ENCODE results near the gene PML. TPM values are rescaled to one million over a fixed set of nuclear protein-coding genes. Genes with fewer than 3 reads are reported as not detected.

The PML gene
- total RNA-seq, 4 donors from 2014 or later: 55.9 to 141 (median 76.5) TPM

GRCh38 chr15:74041777-74042435 lies 47.4 kb downstream of the PML start:
- WGBS, 2 donors: 94 to 95% methylated on average over 6 to 8 of the region's 8 CpGs
- H3K36me3 ChIP-seq: peaks cover 0 to 3% of the 10 kb centered on the region in 2 donors
- peaks cover 0 to 32% of the 10 kb centered on the region in 2 donors for H3K4me1 ChIP-seq

DNA sequence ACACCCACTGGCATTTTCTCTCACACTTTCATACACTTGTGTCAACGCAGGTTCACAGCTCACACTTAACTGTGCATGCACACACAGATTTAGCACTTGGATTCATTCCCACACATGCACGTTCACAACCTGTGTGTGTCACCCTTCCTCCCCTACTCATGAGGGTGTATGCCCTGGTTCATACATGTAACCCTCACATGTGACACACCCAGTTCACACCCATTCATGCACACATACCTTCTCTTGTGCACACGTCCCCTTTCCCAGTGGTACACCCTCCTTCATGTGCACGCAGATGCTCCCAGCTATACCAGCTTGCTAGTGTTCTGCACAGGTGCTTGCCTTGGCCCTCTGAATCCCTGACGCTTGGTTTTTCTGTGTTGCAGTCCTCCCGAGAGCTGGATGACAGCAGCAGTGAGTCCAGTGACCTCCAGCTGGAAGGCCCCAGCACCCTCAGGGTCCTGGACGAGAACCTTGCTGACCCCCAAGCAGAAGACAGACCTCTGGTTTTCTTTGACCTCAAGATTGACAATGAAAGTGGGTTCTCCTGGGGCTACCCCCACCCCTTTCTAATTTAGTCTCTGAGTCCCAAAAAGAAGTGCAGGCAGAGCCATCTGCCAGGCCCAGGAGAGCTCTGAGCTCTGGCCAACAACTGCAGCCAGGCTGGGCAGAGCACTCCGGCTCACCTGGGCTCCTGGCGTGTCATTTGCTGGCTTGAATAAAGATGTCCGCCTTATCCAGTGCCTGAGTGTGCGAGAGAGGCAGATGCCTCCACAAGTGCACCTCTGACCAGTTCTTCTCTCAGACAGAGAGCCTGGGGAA lies 48.3 kb downstream of the PML start:
- Histone ChIP-seq H3K27ac (no peak overlapping the region), H3K27me3 (no peaks in the 10 kb centered on the region), H3K36me3 (peaks cover 0 to 3% of the 10 kb centered on the region in 2 donors), H3K4me3 (replicated peaks in 1 of 3) (no peak overlapping the region), H3K4me1 (peaks cover under 1 to 30% of the 10 kb centered on the region in 2 donors), H3K9me3 (no peaks in the 10 kb centered on the region)
- intact Hi-C loops (cut with DNase I): no loop called here
- no peak for DNase-seq
- 92 to 94% methylated on average over 8 to 11 of the region's 11 CpGs for WGBS, 2 donors
- TF ChIP-seq CTCF (IDR thresholded peaks at IDR 0.05) (no peak), POLR2A (IDR thresholded peaks at IDR 0.05) (no peak)

More at GRCh38 chr15:74041777-74042435, 47.4 kb downstream of the PML start:
- intact Hi-C loops (cut with DNase I): no loop called here
- Histone ChIP-seq H3K4me3 (replicated peaks in 1 of 3) (no peak overlapping the region), H3K27me3 (no peaks in the 10 kb centered on the region), H3K9me3 (no peaks in the 10 kb centered on the region), H3K27ac (no peak overlapping the region)
- no peak for DNase-seq
- TF ChIP-seq POLR2A (IDR thresholded peaks at IDR 0.05) (no peak), CTCF (IDR thresholded peaks at IDR 0.05) (no peak)

DNA sequence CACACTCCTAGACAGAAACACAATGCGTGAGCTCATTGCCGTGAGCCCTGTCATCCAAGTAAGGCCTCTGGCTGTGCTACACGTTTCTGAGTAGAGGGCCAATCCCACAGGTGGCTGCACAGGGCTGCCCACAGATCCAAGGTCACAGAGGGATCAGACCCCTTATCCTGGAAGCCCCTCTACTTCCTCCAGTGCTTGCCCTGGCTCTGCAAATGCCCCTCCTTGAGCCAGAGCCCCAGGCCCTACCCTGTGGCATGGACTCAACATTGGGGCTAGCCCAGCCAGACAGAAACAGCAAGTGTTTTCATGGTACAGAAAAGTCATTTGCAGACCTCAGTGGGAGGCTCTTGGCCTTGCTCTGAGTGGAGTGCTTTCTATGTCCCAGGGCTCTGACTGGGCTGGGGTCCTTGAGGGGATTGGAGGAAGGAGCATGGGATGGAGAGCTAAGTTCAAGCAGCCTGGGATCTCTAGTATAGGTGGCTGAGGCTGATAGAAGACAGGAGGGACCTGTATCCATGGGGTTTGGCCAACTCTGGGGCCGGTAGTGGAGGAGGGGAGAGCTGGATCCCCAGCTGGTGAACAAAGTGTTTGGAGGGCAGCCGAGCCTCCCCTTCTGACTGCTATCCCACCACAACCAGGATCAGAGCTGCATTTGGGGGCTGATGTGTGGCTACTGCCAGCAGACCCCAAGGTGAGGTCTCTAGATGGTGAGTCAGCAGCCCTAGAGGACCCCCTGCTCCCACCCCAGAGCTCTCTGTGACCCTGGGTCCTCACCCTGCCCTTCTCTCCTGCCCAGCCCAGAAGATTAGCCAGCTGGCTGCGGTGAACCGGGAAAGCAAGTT lies 49.1 kb downstream of the PML start:
- WGBS, 2 donors: 56 to 63% methylated on average over 2 to 7 of the region's 7 CpGs
- no peaks in the 10 kb centered on the region for H3K36me3 ChIP-seq
- no peaks in the 10 kb centered on the region for H3K9me3 ChIP-seq
- H3K4me1 ChIP-seq: peaks cover 9 to 33% of the 10 kb centered on the region in 2 donors
- H3K27me3 ChIP-seq: no peaks in the 10 kb centered on the region
- no peak for DNase-seq
- H3K4me3 ChIP-seq (replicated peaks in 1 of 3): no peak overlapping the region
- no peak for TF ChIP-seq CTCF (IDR thresholded peaks at IDR 0.05)
- TF ChIP-seq POLR2A (IDR thresholded peaks at IDR 0.05): no peak
- intact Hi-C loops (cut with DNase I): no loop called here
- peak overlapping the region in 1 of 3 donors; percentile 27 for H3K27ac ChIP-seq

DNA sequence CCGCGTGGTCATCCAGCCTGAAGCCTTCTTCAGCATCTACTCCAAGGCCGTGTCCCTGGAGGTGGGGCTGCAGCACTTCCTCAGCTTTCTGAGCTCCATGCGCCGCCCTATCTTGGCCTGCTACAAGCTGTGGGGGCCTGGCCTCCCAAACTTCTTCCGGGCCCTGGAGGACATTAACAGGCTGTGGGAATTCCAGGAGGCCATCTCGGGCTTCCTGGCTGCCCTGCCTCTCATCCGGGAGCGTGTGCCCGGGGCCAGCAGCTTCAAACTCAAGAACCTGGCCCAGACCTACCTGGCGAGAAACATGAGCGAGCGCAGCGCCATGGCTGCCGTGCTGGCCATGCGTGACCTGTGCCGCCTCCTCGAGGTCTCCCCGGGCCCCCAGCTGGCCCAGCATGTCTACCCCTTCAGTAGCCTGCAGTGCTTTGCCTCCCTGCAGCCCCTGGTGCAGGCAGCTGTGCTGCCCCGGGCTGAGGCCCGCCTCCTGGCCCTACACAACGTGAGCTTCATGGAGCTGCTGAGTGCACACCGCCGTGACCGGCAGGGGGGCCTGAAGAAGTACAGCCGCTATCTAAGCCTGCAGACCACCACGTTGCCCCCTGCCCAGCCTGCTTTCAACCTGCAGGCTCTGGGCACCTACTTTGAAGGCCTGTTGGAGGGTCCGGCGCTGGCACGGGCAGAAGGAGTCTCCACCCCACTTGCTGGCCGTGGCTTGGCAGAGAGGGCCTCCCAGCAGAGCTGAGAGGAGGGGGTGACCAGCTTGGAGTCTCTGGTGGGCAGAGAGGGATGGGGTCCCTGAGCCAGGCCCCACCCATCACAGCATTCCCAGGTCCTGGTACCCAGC lies 50.0 kb downstream of the PML start:
- Histone ChIP-seq H3K4me1 (peaks cover 10 to 25% of the 10 kb centered on the region in 2 donors), H3K27me3 (no peaks in the 10 kb centered on the region), H3K27ac (peak overlapping the region in 1 of 3 donors; percentile 27), H3K9me3 (no peaks in the 10 kb centered on the region), H3K36me3 (no peaks in the 10 kb centered on the region), H3K4me3 (replicated peaks in 1 of 3) (no peak overlapping the region)
- intact Hi-C loops (cut with DNase I): no loop called here
- WGBS, 2 donors: 67 to 80% methylated on average over 9 to 12 of the region's 31 CpGs
- TF ChIP-seq POLR2A (IDR thresholded peaks at IDR 0.05) (no peak), CTCF (IDR thresholded peaks at IDR 0.05) (no peak)
- peak; percentile 51 to 52 for DNase-seq
